GM23338 (cell line): ENCODE data around the gene PLEKHA8.

ENCODE experiments used
- TF ChIP-seq, protein P1 (sequence below), 2 experiments: fragments of 200-600 bp in 1 of 2; sonication (generic) in 1 of 2; conservative IDR thresholded peaks; 2 replicates each; pipeline versions ENCODE4 v1.5.1 to v1.6.1; 2016 to 2017; ENCODE audit warnings: antibody characterized with exemption in 2 of 2, low read depth in 2 of 2, mild to moderate bottlenecking in 2 of 2, moderate library complexity in 1 of 2
- TF ChIP-seq, protein P2 (sequence below): IDR thresholded peaks from one replicate; pipeline ENCODE4 v1.6.1; 2018; ENCODE audit warnings: antibody characterized with exemption; ENCODE audit not compliant: unreplicated experiment
- TF ChIP-seq, protein P3 (sequence below): IDR thresholded peaks from 2 replicates; pipeline ENCODE4 v1.6.1; 2016; ENCODE audit warnings: antibody characterized with exemption

DNA sequence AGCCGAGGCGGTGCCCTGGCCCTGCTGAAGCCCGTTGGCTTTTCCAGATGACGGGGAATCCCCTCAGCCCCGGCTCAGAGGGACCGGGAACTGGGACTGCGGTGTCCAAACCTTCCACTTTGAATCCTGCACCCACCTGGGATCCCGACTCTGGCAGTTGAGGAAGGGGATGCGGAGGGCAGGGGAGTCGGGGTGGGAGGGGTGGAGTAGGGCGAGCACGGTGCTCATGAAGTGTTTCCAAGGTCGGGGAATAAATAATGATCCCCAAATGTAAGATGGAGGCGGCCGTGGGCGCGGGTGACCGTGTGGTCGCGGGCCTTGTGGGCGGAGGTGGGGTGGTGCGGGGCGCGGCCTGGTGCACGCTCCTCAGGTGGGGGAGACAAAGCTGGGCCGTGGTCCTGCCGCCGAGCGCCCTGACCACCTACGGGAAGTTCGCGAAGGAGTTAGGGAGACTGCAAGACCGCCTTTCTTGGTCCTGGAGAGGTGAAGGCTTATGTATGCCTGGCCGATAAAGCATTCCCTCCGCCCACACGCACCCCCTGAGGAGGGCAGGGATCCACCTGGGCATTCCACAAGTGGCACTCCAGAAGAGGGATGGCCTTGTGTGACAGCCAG lies 108.0 kb downstream of the PLEKHA8 start:
- TF ChIP-seq, protein P1, sequence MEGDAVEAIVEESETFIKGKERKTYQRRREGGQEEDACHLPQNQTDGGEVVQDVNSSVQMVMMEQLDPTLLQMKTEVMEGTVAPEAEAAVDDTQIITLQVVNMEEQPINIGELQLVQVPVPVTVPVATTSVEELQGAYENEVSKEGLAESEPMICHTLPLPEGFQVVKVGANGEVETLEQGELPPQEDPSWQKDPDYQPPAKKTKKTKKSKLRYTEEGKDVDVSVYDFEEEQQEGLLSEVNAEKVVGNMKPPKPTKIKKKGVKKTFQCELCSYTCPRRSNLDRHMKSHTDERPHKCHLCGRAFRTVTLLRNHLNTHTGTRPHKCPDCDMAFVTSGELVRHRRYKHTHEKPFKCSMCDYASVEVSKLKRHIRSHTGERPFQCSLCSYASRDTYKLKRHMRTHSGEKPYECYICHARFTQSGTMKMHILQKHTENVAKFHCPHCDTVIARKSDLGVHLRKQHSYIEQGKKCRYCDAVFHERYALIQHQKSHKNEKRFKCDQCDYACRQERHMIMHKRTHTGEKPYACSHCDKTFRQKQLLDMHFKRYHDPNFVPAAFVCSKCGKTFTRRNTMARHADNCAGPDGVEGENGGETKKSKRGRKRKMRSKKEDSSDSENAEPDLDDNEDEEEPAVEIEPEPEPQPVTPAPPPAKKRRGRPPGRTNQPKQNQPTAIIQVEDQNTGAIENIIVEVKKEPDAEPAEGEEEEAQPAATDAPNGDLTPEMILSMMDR (conservative IDR thresholded peaks at IDR 0.05; ENCODE audit: low read depth in 2 of 2) = no peak
- TF ChIP-seq, protein P2, sequence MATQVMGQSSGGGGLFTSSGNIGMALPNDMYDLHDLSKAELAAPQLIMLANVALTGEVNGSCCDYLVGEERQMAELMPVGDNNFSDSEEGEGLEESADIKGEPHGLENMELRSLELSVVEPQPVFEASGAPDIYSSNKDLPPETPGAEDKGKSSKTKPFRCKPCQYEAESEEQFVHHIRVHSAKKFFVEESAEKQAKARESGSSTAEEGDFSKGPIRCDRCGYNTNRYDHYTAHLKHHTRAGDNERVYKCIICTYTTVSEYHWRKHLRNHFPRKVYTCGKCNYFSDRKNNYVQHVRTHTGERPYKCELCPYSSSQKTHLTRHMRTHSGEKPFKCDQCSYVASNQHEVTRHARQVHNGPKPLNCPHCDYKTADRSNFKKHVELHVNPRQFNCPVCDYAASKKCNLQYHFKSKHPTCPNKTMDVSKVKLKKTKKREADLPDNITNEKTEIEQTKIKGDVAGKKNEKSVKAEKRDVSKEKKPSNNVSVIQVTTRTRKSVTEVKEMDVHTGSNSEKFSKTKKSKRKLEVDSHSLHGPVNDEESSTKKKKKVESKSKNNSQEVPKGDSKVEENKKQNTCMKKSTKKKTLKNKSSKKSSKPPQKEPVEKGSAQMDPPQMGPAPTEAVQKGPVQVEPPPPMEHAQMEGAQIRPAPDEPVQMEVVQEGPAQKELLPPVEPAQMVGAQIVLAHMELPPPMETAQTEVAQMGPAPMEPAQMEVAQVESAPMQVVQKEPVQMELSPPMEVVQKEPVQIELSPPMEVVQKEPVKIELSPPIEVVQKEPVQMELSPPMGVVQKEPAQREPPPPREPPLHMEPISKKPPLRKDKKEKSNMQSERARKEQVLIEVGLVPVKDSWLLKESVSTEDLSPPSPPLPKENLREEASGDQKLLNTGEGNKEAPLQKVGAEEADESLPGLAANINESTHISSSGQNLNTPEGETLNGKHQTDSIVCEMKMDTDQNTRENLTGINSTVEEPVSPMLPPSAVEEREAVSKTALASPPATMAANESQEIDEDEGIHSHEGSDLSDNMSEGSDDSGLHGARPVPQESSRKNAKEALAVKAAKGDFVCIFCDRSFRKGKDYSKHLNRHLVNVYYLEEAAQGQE = no peak
- TF ChIP-seq, protein P3, sequence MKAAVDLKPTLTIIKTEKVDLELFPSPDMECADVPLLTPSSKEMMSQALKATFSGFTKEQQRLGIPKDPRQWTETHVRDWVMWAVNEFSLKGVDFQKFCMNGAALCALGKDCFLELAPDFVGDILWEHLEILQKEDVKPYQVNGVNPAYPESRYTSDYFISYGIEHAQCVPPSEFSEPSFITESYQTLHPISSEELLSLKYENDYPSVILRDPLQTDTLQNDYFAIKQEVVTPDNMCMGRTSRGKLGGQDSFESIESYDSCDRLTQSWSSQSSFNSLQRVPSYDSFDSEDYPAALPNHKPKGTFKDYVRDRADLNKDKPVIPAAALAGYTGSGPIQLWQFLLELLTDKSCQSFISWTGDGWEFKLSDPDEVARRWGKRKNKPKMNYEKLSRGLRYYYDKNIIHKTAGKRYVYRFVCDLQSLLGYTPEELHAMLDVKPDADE = no peak
